ENCODE results near the gene NDUFA8.

Gene NDUFA8

DNA sequence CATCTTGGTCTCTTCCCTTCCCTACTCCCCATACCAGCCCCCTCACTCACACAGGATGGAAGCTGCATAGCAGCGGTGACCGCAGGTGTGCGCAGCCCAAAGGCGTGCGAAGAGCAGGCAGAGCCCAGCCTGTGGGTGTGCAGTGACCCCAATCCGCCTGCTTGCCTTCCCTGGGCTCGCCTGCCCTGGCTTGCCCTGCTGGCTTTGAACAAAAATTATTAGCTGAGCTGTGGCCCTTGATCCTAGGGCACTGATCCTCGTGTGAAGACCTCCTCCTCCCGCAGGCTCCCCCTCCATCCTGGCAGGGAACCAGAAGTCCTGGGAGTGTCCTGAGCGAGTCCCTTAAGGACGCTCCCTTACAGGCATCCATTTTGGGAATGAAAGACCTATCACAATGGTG, 32.0 kb upstream of the NDUFA8 start:
- H3K36me3 Mint-ChIP-seq: no peaks in the 10 kb centered on the region
- no peaks in the 10 kb centered on the region for H3K4me1 Mint-ChIP-seq
- no peaks in the 10 kb centered on the region for H3K9me3 Mint-ChIP-seq
- H3K27ac Mint-ChIP-seq: no peak overlapping the region
- H3K27me3 Mint-ChIP-seq: no peaks in the 10 kb centered on the region
- H3K4me3 Mint-ChIP-seq: no peak overlapping the region

DNA sequence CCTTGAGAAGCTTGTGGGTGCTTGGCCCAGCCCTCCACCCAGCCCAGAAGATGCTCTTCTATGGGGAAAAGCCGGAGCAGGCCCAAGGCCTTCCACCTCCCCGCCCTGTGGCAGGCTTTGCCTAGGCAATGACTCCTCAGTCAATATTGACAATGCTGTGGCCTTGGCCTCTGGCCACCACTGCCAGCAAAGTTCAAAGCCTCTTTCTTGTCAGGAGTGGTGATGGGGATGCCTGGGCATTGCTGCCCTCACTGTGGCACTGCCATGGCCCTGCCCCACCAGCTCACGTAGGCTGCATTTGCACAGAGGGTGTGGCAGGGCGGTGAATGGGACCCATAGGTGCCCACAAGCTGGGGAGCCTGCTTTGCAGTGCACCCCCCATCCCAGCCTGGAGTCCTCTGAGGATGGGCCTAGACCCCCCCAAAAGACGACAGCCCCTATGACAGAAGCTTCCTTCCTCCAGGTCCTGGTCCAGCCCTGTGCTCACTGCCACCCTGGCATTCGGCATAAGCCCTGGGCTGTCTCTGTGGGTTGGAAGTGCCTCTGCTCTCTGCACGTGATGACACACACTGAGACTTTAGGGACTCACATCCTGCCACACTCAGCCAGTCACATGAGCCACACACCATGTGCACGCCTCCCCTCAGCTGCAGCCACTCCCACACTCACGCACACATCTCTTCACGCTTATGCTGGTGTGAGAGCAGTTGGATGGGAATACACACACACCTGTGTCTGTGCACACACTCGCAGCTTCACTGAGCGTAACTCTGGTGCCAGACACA, 31.2 kb upstream of the NDUFA8 start:
- no peak overlapping the region for H3K27ac Mint-ChIP-seq
- H3K4me3 Mint-ChIP-seq: no peak overlapping the region
- no peaks in the 10 kb centered on the region for H3K36me3 Mint-ChIP-seq
- H3K27me3 Mint-ChIP-seq: no peaks in the 10 kb centered on the region
- H3K9me3 Mint-ChIP-seq: no peaks in the 10 kb centered on the region
- no peaks in the 10 kb centered on the region for H3K4me1 Mint-ChIP-seq

DNA sequence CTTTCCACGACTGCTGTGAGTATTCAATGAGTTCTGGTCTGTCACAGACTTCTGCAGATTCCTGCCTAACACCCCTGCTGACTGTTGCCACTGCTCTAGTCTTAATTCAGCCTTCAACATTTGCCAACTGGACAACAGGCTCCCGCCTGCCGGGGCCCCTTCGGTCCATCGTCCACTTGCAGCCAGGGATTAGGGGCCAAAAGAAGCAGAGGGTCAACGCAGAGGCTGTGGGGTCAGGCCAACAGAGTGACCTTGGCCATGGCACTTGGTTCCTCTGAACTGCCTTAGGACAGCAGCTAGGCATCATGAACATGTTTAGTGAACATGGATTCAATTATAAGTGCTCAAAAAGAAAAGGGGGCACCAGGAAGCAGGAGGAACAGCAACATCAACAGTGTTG, 28.8 kb upstream of the NDUFA8 start:
- Mint-ChIP-seq H3K36me3 (no peaks in the 10 kb centered on the region), H3K4me1 (no peaks in the 10 kb centered on the region)

DNA sequence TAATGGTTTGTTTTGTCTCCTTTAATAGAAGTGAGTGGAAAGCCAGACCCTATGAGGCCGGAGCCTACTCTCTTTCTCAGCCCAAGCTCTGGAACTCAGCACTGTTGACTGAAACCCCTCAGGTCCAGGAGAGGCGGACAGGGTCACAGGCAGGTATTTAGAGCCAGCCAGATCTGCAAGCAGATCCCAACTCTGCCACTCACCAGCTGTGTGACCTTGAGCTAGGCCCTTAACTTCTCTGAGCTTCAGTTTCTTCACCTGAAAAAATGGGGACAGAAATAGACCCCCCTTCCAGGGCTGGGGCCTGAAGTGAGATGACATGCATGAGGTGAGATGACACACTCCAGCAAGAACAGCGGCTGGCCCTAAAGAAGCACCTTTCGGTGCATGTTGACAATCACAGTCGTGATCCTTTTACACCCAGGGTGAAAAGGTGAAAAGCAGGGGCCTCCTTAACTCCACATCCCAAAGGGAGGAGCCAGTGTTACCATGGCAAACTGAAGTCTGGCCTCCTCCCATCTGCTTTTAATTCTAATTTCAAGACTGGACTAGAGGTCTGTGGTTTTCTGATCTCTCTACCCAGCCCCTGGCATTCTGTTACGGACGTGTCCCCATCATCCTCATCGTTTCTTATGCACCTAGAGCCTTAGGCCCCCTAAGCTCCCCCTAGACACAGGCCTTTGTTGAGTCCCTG, 27.3 kb upstream of the NDUFA8 start:
- no peak overlapping the region for H3K27ac Mint-ChIP-seq
- no peaks in the 10 kb centered on the region for H3K27me3 Mint-ChIP-seq
- no peak overlapping the region for H3K4me3 Mint-ChIP-seq
- H3K36me3 Mint-ChIP-seq: no peaks in the 10 kb centered on the region
- no peaks in the 10 kb centered on the region for H3K9me3 Mint-ChIP-seq
- no peaks in the 10 kb centered on the region for H3K4me1 Mint-ChIP-seq

More for the DNA sequence above, 28.8 kb upstream of the NDUFA8 start:
- no peak overlapping the region for H3K27ac Mint-ChIP-seq
- H3K27me3 Mint-ChIP-seq: no peaks in the 10 kb centered on the region
- H3K9me3 Mint-ChIP-seq: no peaks in the 10 kb centered on the region
- no peak overlapping the region for H3K4me3 Mint-ChIP-seq

DNA sequence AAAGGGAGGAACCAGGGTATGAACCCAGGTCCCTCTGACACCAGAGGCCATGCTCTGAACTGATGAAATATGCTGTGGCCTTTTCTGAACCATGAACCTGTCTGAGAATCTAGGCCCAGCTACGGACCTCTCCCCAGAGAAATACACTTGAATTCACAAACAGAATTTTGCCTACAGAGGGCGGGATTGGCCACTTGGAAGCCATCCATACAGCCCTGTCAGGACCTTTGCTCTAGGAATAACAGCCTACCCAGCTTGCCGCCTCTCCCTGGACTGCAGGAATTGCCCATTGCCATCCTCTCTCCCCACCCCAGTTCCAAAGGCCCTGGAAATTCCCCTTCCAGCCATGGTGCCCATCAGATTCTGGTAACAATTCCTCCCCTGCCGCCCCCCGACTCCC, 26.7 kb upstream of the NDUFA8 start:
- Mint-ChIP-seq H3K4me1 (no peaks in the 10 kb centered on the region), H3K27ac (no peak overlapping the region), H3K36me3 (no peaks in the 10 kb centered on the region), H3K9me3 (no peaks in the 10 kb centered on the region), H3K27me3 (no peaks in the 10 kb centered on the region), H3K4me3 (no peak overlapping the region)

DNA sequence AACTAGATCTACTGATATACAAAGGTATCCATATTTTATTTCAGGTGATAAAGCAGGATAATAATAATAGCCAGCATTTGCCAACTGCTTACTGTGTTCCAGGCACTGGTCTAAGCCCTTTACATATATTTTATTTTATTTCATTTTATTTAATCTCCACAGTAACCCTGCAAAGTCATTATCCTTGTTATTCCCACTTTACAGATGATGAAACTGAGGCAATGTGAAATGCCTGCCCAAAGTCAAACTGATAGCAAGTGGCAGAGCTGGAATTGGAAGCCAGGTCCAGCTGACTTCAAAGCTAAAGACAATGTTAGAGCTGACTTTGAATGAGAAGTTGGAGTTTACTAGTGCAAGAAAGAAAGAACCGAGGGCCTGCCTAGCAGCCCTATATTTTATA, 25.0 kb upstream of the NDUFA8 start:
- no peaks in the 10 kb centered on the region for H3K4me1 Mint-ChIP-seq
- H3K9me3 Mint-ChIP-seq: no peaks in the 10 kb centered on the region
- H3K4me3 Mint-ChIP-seq: no peak overlapping the region
- no peaks in the 10 kb centered on the region for H3K27me3 Mint-ChIP-seq
- no peaks in the 10 kb centered on the region for H3K36me3 Mint-ChIP-seq
- no peak overlapping the region for H3K27ac Mint-ChIP-seq

DNA sequence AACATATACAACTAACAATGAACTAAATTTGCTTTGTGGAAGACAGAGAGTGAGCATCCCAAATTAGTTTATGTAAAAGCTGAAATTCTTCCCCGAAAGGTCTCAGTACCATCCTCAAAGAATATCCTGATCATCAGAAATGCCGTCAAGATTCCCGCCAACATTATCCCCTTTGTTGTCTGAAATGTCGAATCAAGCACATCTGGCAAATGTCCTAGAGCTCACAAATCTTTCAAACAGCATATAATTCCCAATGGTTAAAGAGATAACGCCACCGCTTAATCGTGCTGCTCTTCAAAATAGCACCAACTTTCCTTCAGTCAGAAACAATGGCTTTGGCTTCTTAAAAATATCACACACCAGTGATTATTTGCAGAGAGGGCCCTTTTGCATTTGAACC, 23.9 kb upstream of the NDUFA8 start:
- H3K4me3 Mint-ChIP-seq: no peak overlapping the region
- H3K9me3 Mint-ChIP-seq: no peaks in the 10 kb centered on the region
- H3K27ac Mint-ChIP-seq: no peak overlapping the region
- no peaks in the 10 kb centered on the region for H3K27me3 Mint-ChIP-seq
- H3K36me3 Mint-ChIP-seq: no peaks in the 10 kb centered on the region
- no peaks in the 10 kb centered on the region for H3K4me1 Mint-ChIP-seq

DNA sequence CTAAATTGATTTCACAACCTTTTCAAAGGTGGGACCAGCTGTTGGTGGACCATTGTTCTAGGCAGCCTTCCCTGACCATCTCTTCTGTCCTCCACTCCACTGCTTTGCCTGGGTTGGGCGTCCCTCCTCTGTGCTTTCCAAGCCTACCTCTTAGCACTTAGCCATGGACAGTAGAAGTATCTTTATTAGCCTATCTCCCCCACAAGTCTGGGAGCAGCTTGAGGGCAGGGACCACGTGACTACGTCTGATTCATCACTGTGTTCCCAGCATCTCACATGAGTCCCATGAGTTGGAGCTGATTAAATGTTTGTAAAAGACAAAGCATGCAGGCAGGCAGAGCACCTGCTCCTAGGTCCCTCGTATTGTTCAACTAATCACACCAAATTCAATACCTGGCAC, 21.1 kb upstream of the NDUFA8 start:
- Mint-ChIP-seq H3K27me3 (peaks cover 4% of the 10 kb centered on the region), H3K9me3 (no peaks in the 10 kb centered on the region), H3K4me1 (no peaks in the 10 kb centered on the region), H3K36me3 (no peaks in the 10 kb centered on the region), H3K4me3 (no peak overlapping the region), H3K27ac (no peak overlapping the region)

DNA sequence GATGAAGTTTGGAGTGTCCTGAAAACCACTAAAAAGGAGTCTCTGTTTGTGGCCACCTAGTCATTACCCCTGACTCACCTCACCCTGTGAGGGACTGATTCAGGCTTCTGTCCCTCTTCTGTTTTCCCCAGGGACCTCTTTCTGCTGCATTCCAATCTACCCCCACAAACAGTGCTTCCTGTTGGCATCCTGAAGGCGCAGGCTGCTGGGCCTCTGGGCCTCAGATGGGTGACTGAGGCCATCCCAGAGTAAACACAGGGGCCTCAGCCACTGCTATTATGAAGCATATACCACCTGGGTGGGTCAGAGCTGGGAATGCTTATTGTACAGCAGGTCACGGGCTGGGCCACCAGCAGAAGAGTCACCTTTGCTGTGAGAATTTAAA, 20.1 kb upstream of the NDUFA8 start:
- Mint-ChIP-seq H3K4me3 (no peak overlapping the region), H3K27me3 (peaks cover 6% of the 10 kb centered on the region), H3K36me3 (no peaks in the 10 kb centered on the region), H3K4me1 (no peaks in the 10 kb centered on the region), H3K27ac (no peak overlapping the region), H3K9me3 (no peaks in the 10 kb centered on the region)

DNA sequence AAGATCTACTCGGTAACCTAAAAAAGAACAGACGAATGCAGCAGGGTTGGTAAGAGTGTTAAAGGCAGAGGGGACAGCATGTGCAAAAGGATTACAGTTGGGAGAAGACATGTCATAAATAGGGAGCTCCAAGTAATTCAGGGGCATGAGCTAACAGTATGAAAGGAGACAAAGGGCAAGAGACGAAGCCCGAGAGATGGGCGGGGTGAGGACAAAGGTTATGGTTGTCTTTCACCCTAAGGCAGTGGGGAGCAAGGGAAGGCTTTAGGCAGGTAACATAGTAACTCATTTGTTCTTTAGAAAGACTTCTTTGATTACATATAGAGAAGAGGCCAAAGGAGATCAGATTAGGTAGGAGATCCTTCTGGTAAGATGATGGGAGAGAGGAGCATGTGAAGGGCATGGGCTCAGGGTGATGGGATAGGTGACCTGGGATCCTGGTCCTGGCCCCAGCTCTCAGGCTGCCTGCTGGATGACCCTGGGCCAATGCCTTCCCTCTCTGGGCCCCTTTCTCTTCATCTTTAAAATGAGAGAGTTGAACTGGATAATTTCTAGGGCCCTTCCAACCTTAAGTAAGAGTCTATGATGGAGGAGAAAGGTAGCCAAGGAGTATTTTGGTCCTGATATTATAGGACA, 19.6 kb upstream of the NDUFA8 start:
- no peaks in the 10 kb centered on the region for H3K9me3 Mint-ChIP-seq
- no peaks in the 10 kb centered on the region for H3K36me3 Mint-ChIP-seq
- H3K4me3 Mint-ChIP-seq: no peak overlapping the region
- H3K27ac Mint-ChIP-seq: no peak overlapping the region
- H3K4me1 Mint-ChIP-seq: no peaks in the 10 kb centered on the region
- H3K27me3 Mint-ChIP-seq: peaks cover 8% of the 10 kb centered on the region

DNA sequence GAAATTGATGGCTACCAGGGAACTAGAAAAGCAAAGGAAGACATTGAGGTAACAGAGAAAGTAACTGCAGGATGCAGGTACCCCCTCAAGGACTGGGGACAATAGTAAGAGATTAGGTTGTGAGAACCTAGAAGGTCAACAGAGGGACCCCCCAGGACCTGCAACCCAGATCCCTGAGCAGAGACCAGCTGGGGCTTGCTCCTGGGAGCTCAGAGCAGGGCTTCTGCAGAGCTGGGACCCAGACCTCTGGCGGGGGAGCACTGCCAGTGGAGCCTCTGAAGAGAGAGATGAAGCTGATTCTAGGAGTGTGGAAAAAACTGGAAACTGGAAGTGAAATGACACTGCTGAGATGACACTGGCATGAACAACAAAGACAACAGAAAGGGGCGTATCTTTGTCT, 17.3 kb upstream of the NDUFA8 start:
- Mint-ChIP-seq H3K27ac (no peak overlapping the region), H3K36me3 (no peaks in the 10 kb centered on the region), H3K9me3 (no peaks in the 10 kb centered on the region), H3K4me1 (no peaks in the 10 kb centered on the region), H3K27me3 (peaks cover 17% of the 10 kb centered on the region), H3K4me3 (no peak overlapping the region)

DNA sequence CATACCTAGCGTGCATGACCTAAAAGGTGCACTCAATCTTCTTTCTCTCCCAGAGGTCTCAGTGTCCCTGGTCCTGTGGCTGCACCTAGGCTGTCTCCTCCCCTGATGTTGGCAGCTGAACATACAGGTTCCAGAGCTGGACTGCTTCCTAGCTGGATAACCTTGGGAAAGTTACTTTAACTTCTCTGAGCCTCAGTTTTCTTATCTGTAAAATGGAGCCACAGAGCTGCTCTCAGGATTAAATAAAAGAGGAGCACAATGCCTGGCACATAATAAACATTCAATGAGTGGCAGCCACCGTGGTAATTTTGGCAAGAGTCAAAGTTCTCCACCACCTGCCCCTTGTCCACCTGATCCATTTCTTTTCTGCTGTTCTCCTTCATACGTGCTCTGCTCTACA, 14.1 kb upstream of the NDUFA8 start:
- H3K4me3 Mint-ChIP-seq: no peak overlapping the region

DNA sequence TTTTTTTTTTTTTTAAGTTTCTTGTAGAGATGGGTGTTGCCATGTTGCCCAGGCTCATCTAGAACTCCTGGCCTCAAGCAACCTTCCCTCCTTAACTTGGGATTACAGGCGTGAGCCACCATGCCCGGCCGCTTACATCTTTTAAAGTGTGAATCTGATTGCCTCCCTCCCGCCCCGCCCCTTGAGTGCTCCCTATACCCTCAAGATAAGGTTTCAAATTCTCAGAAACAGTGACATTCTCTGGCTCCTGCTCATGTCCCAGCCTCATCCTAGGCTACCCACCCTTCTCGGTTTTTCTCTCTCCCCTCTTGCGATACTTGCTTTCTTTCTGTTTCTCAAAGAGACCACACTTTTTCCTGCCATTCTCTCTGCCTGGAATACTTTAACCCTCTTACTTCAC, 12.6 kb upstream of the NDUFA8 start:
- no peak overlapping the region for H3K4me3 Mint-ChIP-seq
- H3K9me3 Mint-ChIP-seq: no peaks in the 10 kb centered on the region
- H3K27ac Mint-ChIP-seq: no peak overlapping the region
- peaks cover 26% of the 10 kb centered on the region for H3K27me3 Mint-ChIP-seq
- H3K36me3 Mint-ChIP-seq: no peaks in the 10 kb centered on the region
- H3K4me1 Mint-ChIP-seq: no peaks in the 10 kb centered on the region

More for the DNA sequence above, 14.1 kb upstream of the NDUFA8 start:
- Mint-ChIP-seq H3K36me3 (no peaks in the 10 kb centered on the region), H3K27ac (no peak overlapping the region), H3K27me3 (peaks cover 23% of the 10 kb centered on the region), H3K9me3 (no peaks in the 10 kb centered on the region), H3K4me1 (no peaks in the 10 kb centered on the region)

DNA sequence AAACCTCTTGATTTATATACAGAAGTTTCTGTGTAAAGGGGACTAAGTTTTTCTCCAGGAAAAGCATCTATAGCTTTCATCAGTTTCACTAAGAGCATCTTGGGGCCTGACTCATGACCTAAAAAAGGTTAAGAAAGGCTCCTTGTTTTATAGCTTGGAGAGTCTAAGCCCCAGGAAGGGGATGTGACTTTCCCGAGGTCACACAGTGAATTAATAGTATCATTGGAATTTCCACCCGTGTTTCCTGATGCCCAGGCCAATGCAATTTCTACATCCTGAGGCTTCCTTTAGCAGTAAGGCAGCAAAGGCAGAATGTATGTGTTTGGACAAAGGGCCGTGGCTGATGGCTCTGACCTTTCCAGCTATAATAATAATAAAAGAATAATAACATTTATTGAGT, 8.8 kb upstream of the NDUFA8 start:
- no peak overlapping the region for H3K27ac Mint-ChIP-seq
- no peaks in the 10 kb centered on the region for H3K36me3 Mint-ChIP-seq
- no peak overlapping the region for H3K4me3 Mint-ChIP-seq
- no peaks in the 10 kb centered on the region for H3K4me1 Mint-ChIP-seq
- H3K9me3 Mint-ChIP-seq: no peaks in the 10 kb centered on the region
- H3K27me3 Mint-ChIP-seq: peaks cover 23% of the 10 kb centered on the region

DNA sequence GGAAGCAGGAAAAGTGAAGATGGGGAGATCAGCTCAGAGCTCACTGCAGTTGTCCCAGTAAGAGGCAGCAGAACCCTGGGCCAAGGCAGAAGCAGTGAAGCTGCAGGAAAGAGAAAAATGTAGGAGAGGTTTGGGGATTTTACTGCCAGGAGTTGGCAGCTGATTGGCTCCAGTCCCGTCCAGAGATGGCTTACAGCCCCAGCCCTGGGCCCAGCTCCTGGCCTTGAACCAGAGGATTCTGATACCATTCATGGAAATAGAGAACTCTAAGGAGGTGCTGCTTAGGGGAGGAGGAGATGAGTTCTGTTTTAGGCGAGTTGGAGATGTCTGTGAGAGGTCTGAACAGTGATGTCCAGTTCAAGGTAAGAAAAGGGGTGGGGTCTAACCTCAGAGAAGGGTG, 4.7 kb upstream of the NDUFA8 start:
- H3K4me3 Mint-ChIP-seq: no peak overlapping the region
- H3K4me1 Mint-ChIP-seq: peaks cover 12% of the 10 kb centered on the region
- peaks cover 6% of the 10 kb centered on the region for H3K9me3 Mint-ChIP-seq
- no peaks in the 10 kb centered on the region for H3K36me3 Mint-ChIP-seq
- H3K27ac Mint-ChIP-seq: no peak overlapping the region
- H3K27me3 Mint-ChIP-seq: peaks cover 10% of the 10 kb centered on the region

DNA sequence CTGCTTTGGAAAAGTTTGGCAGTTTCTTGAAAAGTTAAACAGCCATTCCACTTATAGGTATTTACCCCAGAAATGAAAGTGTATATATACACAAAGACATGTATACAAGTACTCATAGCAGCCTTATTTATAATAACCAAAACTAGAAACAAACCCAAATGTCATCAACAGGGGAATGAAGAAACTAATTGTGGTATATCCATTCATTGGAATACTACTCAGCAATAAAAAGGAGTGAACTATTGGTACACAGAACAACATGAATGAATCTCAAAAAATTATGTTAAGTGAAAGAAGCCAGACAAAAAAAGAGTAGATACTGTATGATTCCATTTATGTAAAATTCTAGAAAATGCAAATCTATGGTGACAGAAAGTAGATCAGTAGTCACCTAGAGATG, 2.8 kb upstream of the NDUFA8 start:
- Mint-ChIP-seq H3K9me3 (peaks cover 6% of the 10 kb centered on the region), H3K27me3 (peaks cover 7% of the 10 kb centered on the region), H3K36me3 (peaks cover 2% of the 10 kb centered on the region), H3K4me1 (peaks cover 26% of the 10 kb centered on the region), H3K4me3 (no peak overlapping the region), H3K27ac (no peak overlapping the region)
